ENCODE data around the gene USO1. TPM values are rescaled to one million over a fixed set of nuclear protein-coding genes. Genes with fewer than 3 reads are reported as not detected.
A peak's percentile ranks its signal among the peaks of the same experiment; 100 is the strongest.
"Not testable (repeated sequence)": the region's sequence is repeated elsewhere in the genome, so short reads cannot be mapped to it uniquely, and the experiment has no call there.

The USO1 gene
- total RNA-seq, 1 donor from 2014 or later, result 55.4 TPM

GRCh38 chr4:75715105-75715799, 9.1 kb upstream of the USO1 start:
- H3K4me1 Mint-ChIP-seq (ENCODE audit: unreplicated experiment), result peaks cover 19% of the 10 kb centered on the region
- no peak overlapping the region for H3K4me3 Mint-ChIP-seq
- no peak for TF ChIP-seq CTCF (conservative IDR thresholded peaks at IDR 0.05)
- no peak overlapping the region for H3K27ac Mint-ChIP-seq
- H3K9me3 Mint-ChIP-seq, result no peaks in the 10 kb centered on the region
- peak; percentile 25 for DNase-seq (ENCODE audit: extremely low spot score, unreplicated experiment)
- H3K36me3 Mint-ChIP-seq, result peaks cover 7% of the 10 kb centered on the region
- H3K27me3 Mint-ChIP-seq, result no peaks in the 10 kb centered on the region

- not testable (repeated sequence) for H3K9me3 Mint-ChIP-seq
- H3K4me1 Mint-ChIP-seq (ENCODE audit: unreplicated experiment), result peaks cover 19% of the 10 kb centered on the region
Observed at GRCh38 chr4:75716054-75716453, 8.3 kb upstream of the USO1 start.

DNA sequence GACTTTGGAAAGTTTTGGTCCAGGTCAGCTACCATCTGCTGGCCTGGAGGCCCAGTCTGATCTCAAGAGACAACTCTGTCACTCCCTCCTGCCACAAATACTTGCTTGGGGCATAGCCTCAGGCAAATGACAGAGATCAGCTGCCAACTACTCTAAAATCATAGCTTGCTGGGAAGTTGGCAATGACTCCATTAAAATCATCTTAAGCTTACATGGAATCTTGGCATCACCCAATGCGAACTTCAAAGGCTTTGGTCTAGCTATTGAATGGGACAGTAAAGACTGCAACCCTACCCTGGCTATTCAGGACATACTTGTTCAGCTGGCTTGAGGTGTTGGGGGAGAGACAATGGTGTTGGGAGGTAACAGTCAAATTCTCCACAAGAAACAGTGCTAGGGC, 7.0 kb upstream of the USO1 start:
- no peaks in the 10 kb centered on the region for H3K9me3 Mint-ChIP-seq
- peaks cover 24% of the 10 kb centered on the region for H3K4me1 Mint-ChIP-seq (ENCODE audit: unreplicated experiment)
- no peak overlapping the region for H3K27ac Mint-ChIP-seq

More at GRCh38 chr4:75716054-75716453, 8.3 kb upstream of the USO1 start:
- H3K36me3 Mint-ChIP-seq, H3K4me3 Mint-ChIP-seq, H3K27me3 Mint-ChIP-seq: not testable (repeated sequence)
- DNase-seq (ENCODE audit: extremely low spot score, unreplicated experiment), result peak; percentile 22
- H3K27ac Mint-ChIP-seq, result peak overlapping the region; percentile 2

GRCh38 chr4:75718529-75718928, 5.8 kb upstream of the USO1 start:
- DNase-seq (ENCODE audit: extremely low spot score, unreplicated experiment), result no peak
- Mint-ChIP-seq H3K36me3 (peaks cover 7% of the 10 kb centered on the region), H3K27ac (no peak overlapping the region), H3K4me1 (ENCODE audit: unreplicated experiment) (peaks cover 32% of the 10 kb centered on the region), H3K27me3 (no peaks in the 10 kb centered on the region), H3K9me3 (no peaks in the 10 kb centered on the region), H3K4me3 (no peak overlapping the region)
- no peak for TF ChIP-seq CTCF (conservative IDR thresholded peaks at IDR 0.05)

More for the DNA sequence above, 7.0 kb upstream of the USO1 start:
- peak; percentile 8 for DNase-seq (ENCODE audit: extremely low spot score, unreplicated experiment)
- TF ChIP-seq CTCF (conservative IDR thresholded peaks at IDR 0.05), result no peak
- Mint-ChIP-seq H3K27me3 (no peaks in the 10 kb centered on the region), H3K4me3 (no peak overlapping the region), H3K36me3 (peaks cover 7% of the 10 kb centered on the region)

DNA sequence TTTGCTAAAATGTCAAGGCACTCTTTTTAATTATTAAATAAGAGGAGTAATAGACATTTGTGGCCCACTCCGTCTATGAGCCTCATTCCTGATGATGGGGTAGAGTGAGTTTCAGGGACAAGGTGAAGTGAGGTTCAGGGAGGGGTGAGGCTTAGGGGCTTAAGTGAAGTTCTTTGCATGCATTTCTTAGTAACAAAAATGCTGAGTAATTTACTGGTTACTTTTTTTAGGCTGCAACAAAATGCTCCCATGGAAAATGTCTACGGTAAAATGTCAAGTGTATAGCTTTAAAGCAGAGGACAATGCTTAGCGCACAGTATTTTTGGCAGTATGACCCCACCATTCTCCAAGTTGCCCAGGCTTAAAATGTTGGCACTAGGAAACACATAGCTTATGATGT, 2.0 kb upstream of the USO1 start:
- Mint-ChIP-seq H3K27ac (no peak overlapping the region), H3K36me3 (peaks cover 7% of the 10 kb centered on the region), H3K4me1 (ENCODE audit: unreplicated experiment) (peaks cover 35% of the 10 kb centered on the region), H3K9me3 (no peaks in the 10 kb centered on the region), H3K4me3 (no peak overlapping the region), H3K27me3 (no peaks in the 10 kb centered on the region)
- no peak for DNase-seq (ENCODE audit: extremely low spot score, unreplicated experiment)
- no peak for TF ChIP-seq CTCF (conservative IDR thresholded peaks at IDR 0.05)

- H3K9me3 Mint-ChIP-seq, result no peaks in the 10 kb centered on the region
- no peak for TF ChIP-seq CTCF (conservative IDR thresholded peaks at IDR 0.05)
- H3K4me3 Mint-ChIP-seq, result peak overlapping the region; percentile 100
- no peaks in the 10 kb centered on the region for H3K27me3 Mint-ChIP-seq
- peaks cover 39% of the 10 kb centered on the region for H3K4me1 Mint-ChIP-seq (ENCODE audit: unreplicated experiment)
- peak overlapping the region; percentile 100 for H3K27ac Mint-ChIP-seq
- H3K36me3 Mint-ChIP-seq, result peaks cover 5% of the 10 kb centered on the region
- DNase-seq (ENCODE audit: extremely low spot score, unreplicated experiment), result no peak
Observed at GRCh38 chr4:75723163-75724065, 963 bp upstream of the USO1 start.

All from type B pancreatic cell (in vitro differentiated cells).